GM18526 (cell line): ENCODE results near the gene RELT.

ENCODE experiments used
- POLR2A ChIP-seq: IDR thresholded peaks from 3 replicates; pipeline ENCODE4 v1.6.1; 2011; ENCODE audit not compliant: insufficient read length; ENCODE audit errors: extremely low read depth

The RELT gene

DNA sequence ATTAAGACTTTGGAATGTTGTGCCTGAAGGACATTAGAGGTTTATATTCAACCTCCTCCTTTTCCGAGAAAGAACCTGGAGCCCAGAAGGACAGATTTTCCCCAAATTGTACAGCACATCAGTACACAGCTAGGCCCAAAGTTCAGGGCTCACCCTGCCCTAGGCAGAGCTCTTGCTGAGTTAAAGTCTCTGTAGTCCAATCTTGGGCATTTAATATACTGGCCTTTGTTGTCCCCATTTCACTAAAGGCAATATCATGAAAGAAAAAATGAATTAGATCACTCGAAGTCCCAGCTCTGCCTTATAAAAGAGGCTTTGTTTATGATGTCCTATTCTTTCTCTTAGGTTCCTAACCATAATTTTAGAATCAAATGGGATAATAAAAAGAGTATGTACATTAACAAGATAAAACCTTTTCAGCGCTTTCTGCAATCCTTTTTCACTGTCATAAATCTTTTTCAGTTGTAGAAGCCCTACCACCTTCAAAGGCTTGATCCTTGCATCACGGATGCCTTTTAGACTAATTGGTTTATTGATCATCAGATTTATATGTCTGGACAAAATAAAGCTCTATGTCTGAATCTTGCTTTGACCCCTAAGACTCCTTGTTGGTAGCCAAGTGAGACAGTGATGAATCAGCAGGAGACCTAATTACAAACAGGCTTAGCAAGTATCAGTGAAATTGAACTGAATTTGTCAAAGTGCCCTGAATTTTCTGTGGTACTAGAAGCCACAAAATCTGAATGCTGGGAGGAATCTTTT, 39.8 kb downstream of the RELT start:
- TF ChIP-seq POLR2A: no peak

DNA sequence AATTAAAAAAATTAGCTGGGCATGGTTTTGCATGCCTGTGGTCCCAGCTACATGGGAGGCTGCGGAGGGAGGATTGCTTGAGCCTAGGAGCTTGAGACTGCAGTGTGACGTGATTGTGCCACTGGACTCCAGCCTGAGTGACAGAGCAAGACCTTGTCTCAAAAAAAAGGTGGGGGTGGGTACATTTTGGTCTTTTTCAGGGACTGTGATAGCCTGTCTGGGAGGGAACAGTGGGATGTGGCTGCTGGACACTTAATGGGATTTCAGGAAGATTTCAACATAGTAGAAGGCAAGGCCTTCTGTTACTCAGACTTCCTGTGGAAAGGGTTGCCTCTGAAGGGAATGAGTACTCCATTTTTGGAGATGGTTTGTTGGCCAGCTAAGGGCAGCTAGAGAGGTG, 40.6 kb downstream of the RELT start:
- no peak for TF ChIP-seq POLR2A

DNA sequence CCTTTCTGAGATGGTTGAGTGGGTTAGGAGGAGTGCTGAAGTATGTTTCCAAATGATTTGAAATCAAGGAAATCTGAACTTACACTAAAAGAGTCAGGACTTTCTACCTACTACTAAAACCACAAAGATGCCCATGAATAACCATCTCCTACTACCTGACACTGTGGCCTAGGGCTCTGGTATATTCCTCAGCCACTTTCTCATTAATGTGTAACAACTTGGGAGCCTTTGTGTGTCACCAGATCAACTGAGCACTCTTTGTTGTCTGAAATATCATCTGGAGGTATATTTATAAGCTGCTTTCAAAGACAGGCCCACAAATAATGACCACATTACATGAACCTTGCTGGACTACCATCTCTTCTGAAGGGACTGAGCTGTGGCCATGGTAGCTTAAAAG, 43.9 kb downstream of the RELT start:
- no peak for TF ChIP-seq POLR2A

DNA sequence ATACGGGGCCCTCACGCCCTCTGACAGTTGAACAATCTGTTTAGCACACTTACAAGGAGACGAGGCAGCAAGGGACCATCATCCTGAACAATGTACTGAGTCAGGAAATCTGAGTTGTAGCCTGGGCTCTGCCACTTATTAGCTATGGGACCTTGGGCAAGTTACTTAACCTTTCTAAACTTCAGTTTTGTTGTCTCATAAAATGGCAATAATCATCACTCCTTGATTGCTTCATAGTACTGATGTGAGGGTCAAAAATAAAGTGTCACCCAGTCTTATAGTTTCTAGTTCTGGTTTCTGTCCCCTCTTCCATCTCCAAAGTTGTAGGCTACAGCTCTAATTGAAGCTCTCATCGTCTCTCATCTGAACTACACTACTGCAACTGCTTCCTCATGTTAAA, 46.7 kb downstream of the RELT start:
- no peak for TF ChIP-seq POLR2A

DNA sequence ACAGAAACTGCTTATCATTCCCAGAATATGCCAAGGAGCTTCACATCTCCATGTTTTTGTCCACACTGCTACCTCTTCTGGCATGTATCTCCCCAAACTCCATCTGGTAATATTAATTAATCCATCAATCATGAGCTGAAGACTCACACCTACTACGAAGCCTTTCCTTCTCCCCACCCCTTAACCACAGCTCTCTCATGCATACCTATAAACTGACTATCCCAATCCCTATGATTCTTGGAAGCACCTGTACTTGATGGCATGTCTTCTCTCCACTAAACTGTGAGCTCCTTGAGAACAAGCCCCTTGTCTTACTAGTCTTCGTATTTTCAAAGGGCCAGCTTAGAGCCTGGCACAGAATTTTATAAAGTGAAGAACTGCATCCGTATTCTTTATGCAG, 47.3 kb downstream of the RELT start:
- TF ChIP-seq POLR2A: no peak

DNA sequence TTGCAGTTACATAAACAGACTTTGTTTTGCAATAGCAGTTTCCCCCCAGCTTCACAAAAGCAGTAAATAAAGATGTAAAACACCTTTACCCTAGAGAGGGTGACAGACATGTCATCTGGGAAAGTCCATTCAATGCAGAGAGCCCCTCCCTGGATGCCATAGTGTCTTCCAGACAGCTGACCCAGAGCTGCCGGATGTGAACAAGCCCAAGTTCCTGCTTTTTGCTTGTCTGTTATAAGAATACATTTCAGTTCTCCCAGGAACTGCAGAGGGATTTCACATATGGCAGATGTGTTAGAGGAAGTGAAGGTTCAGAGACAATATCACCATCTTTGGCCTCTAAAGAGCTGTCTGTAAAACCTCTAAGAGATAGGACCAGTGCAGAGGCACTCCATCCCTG, 48.9 kb downstream of the RELT start:
- no peak for TF ChIP-seq POLR2A

DNA sequence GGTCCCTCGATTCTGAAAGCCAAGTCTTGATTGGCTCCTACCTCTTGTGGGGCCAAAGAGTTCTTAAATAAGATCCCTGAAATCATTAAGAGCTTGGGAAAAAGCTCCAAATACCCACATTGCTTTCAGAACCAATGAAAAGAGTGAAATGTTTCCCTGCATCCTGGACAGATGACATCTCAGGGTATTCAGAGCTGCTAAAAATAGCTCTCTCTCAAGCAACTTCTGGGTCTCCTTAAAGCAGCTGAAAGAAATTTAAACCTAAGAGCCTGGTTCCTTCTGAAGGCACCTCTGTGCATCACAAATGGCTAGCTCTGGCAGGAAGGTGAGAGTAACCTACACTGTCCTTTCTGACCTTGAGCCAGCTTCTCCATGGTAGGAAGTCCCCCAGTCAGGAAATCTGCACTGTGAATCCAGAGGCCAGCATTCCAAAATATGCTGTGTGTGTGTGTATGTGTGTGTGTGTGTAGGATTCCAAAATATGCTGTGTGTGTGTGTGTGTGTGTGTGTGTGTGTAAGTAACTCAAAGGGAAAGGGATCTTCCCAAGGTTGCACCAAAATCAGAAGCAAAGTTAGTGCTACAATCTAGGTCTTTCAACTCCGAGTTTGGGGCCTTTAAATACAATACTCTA, 50.1 kb downstream of the RELT start:
- no peak for TF ChIP-seq POLR2A

DNA sequence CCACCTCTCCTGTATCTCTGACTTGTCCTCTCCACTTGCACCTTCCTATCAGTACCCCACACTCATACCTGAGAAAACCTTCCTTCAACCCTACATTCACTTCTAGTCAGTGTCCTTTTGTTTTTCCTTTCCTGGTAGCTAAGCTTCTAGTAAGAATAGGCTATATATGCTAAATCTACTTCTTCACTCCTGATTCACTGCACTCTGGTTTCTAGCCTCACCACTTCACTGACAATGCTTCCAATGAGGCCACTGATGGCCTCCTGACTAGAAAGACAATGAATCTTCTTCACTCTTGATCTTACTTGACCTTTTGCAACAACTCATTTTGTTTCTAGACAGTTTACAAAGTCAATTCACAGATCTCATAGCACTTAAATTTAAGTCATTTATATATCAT, 52.0 kb downstream of the RELT start:
- no peak for TF ChIP-seq POLR2A

DNA sequence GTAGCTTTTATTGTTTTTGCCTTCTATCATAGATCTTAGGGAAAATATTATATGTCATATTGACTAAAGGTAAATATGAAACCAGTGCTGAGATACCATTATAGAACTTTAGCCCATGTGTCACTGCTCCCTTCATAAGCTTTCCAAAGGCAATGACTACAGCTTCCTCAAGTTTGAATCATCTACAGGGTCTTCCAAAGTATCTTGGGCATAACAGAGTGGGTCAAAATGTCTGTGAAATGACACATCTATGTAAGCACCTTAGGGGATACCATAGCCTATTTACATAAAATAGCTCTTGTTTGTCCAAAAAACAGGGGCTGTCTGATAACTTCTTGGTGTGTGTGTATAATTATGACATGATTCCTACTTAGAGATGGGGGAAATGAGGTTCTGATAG, 52.5 kb downstream of the RELT start:
- TF ChIP-seq POLR2A: no peak

DNA sequence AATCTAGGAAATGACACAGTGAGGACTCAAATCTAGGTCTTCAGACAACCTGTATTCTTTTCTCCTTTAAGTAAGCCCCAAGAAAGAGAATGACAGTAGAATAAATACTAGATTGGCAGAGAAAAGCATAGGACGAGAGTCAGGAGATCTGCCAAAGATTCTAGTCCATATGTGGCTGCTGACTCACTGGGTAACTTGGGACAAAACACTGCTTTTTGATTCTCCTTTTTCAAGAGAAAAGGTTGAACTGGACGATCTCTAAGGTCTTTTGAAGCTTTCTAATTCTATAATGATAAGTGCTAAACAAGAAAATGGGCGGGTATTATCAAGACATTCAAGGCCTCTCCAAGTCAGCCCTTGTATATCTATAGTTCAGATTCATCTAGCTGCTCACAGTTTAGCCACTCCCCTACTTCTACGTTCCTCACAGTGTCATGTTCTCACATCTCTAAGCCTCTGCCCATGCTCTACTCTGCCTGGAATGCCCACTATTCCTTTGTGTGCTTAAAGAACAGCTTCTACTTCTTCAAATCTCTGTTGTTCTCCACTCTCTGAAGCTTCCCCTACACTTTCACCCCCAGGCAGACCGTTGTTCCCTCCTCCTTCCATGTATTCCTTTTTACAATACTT, 53.0 kb downstream of the RELT start:
- TF ChIP-seq POLR2A: no peak

DNA sequence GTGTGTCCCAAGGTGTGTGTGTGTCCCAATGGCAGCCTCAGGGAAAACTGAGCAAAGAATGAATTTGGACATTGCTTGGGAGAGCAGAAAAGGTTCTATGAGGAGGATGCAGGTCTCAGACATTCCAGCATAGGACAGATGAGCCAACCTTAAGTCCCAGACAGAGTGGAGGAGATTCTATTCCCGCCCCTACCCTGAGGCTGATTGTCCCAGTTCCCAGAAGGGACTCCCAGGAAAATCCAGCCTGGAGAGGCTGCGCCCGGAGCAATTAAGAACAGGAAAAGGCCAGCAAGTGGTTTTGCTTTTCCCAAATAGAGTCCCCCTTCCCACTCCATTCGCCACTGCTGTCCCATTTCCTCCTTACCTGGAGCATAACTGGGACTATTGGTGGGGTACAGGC, 54.1 kb downstream of the RELT start:
- no peak for TF ChIP-seq POLR2A

DNA sequence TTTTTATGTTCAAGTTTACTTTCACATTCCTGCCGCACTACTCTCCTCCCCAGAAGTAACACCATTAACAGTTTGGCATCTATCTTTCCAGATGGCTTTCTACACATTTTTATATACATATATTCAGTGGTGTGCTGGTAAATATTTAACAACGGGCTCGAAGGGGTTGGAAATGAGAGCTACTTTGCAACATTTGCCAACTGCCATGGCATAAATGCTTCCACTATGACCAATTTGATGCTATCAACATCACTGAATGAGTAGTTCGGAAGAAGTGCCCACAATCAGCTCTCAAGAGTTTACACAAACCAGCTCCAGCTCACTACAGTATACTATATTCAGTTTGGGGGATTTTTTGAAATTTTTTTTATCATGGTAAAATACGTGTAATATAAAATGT, 55.2 kb downstream of the RELT start:
- no peak for TF ChIP-seq POLR2A

DNA sequence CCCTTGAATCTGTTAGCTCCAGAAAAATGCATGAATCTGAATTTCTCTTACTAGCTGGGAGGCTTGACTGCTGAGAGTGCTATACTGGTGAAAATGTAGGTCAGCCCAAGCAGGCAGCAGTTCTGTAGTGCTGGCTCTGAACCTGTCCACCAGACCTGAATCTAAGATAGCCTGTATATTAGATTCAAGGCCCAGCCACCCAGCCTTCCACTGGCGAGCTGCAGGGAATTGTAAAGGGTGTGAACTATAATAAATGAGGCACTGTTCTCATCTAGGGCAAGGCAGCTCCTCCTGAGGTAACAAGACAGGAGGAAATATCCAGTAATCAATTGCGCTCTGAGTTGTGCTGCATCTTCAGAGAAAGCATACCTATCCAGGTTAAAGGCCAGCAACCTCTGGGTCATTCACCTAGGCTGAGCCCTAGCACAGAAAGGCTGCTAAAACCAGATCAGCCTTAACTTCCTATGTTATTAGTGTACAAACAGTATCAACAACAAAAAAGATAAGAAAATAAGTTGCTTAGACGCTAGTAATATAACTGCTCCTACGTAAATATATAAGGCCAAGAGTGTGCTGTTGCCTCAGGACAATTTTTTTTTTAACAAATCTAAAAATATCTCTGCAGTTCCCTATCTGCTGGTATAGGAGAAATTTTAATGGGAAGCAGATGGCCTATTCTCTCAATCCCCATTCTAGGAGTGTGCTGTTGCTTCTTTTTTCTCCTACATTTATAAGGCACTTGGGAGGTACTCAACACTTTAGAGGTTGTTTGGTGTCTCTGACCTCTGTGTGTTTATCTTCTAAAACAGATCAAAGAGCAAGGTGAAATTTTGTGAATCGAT, 63.0 kb downstream of the RELT start:
- TF ChIP-seq POLR2A: no peak

DNA sequence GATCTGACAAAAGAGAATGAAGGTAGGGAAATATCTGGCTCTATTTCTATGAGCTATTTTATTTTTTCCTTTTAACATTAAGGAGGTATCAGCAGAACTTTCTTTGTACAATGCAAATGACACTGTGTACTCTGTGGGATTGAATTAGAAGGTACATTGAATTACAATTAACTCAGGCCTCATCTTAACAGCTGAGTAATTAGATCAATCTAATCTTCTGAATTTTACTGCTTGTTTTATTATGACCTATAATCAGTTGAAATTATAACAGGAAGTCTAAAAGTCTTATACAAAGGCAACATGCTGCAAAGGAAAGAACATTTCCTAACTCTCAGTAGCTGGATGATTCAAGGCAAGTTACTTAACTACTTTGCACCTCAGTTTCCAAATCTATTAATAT, 69.8 kb downstream of the RELT start:
- no peak for TF ChIP-seq POLR2A

DNA sequence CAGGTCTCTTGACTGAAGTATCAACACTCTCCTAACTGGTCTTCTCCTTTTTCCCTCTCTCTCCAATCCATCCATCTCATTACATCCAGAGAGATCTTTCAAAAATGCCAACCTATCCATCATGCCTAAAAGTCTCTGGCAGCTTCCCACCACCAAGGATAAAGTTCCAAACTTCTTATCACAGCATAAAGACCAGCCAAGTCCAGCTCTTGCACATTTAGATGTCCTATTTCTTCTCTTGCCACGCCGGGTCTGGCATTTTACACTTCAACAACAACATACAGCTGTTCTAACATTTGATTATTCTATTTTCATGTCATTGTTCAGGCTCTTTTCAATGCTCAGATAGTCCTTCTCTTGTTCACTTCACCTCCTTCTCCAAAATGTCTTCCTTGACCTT, 70.6 kb downstream of the RELT start:
- no peak for TF ChIP-seq POLR2A
